HAP-1 (cell line): ENCODE data around the gene HIPK1.
A peak's percentile ranks its signal among the peaks of the same experiment; 100 is the strongest.

Source experiments
- DNase-seq, 2 experiments: peaks; one replicate each; pipeline ENCODE4 v3.0.0-alpha.2; 2016 to 2020; ENCODE audit warnings: low spot score in 2 of 2
- H3K27me3 ChIP-seq: fragments of 250-450 bp; sonication (Bioruptor Pico); 2 replicates; pipeline ENCODE4 v1.5.1; 2020; ENCODE audit warnings: low read depth, mild to moderate bottlenecking, moderate library complexity
- H3K36me3 ChIP-seq: fragments of 250-450 bp; sonication (Bioruptor Pico); replicated peaks from 2 replicates; pipeline ENCODE4 v1.5.1; 2020; ENCODE audit warnings: mild to moderate bottlenecking
- H3K4me1 ChIP-seq: fragments of 250-450 bp; sonication (Bioruptor Pico); 2 replicates; pipeline ENCODE4 v1.5.1; 2020; ENCODE audit warnings: mild to moderate bottlenecking
- H3K4me3 ChIP-seq: fragments of 250-450 bp; sonication (Bioruptor Pico); 2 replicates; pipeline ENCODE4 v1.5.1; 2020; ENCODE audit warnings: mild to moderate bottlenecking, moderate library complexity
- H3K9me3 ChIP-seq: fragments of 250-450 bp; sonication (Bioruptor Pico); 2 replicates; pipeline ENCODE4 v1.5.1; 2020; ENCODE audit warnings: mild to moderate bottlenecking, moderate library complexity
- in situ Hi-C: fragments of 300-500 bp; cut with MboI; formaldehyde crosslinking; loops from 3 replicates; pipeline ENCODE4 v1.14.3; 2020; ENCODE audit warnings: low sequenced_read_pairs, inconsistent platforms, mixed read lengths

HIPK1 gene

GRCh38 chr1:113928187-113928930, 765 bp upstream of the HIPK1 start:
- DNase-seq = no peak
- in situ Hi-C loops = no loop called here
- peaks cover 12% of the 10 kb centered on the region for H3K4me1 ChIP-seq

GRCh38 chr1:113929750-113930498, 800 bp downstream of the HIPK1 start:
- peak in 1 of 2 experiments; percentile 48 for DNase-seq
- H3K9me3 ChIP-seq = no peaks in the 10 kb centered on the region
- no peaks in the 10 kb centered on the region for H3K27me3 ChIP-seq
- peaks cover 12% of the 10 kb centered on the region for H3K4me1 ChIP-seq
- in situ Hi-C loops = no loop called here
- H3K36me3 ChIP-seq = no peaks in the 10 kb centered on the region
- H3K4me3 ChIP-seq = peak overlapping the region; percentile 62

More at GRCh38 chr1:113928187-113928930, 765 bp upstream of the HIPK1 start:
- H3K27me3 ChIP-seq = no peaks in the 10 kb centered on the region
- H3K9me3 ChIP-seq = no peaks in the 10 kb centered on the region
- no peaks in the 10 kb centered on the region for H3K36me3 ChIP-seq
- peak overlapping the region; percentile 62 for H3K4me3 ChIP-seq

- H3K9me3 ChIP-seq = no peaks in the 10 kb centered on the region
- peak; percentile 19 to 49 for DNase-seq
- peaks cover 12% of the 10 kb centered on the region for H3K4me1 ChIP-seq
- H3K36me3 ChIP-seq = no peaks in the 10 kb centered on the region
- H3K4me3 ChIP-seq = peak overlapping the region; percentile 62
- in situ Hi-C loops = no loop called here
- H3K27me3 ChIP-seq = no peaks in the 10 kb centered on the region
These were observed 1.5 kb downstream of the HIPK1 start for GRCh38 chr1:113930499-113931161.

GRCh38 chr1:113931451-113931851, 2.3 kb downstream of the HIPK1 start:
- in situ Hi-C loops = no loop called here
- no peaks in the 10 kb centered on the region for H3K9me3 ChIP-seq
- peak overlapping the region; percentile 62; the same call in 1 of the 2 replicates for H3K4me3 ChIP-seq
- H3K36me3 ChIP-seq = no peaks in the 10 kb centered on the region
- no peaks in the 10 kb centered on the region for H3K27me3 ChIP-seq
- peaks cover 12% of the 10 kb centered on the region for H3K4me1 ChIP-seq
- DNase-seq = no peak

GRCh38 chr1:113934006-113934405, 4.9 kb downstream of the HIPK1 start:
- Histone ChIP-seq H3K27me3 (no peaks in the 10 kb centered on the region), H3K4me3 (no peak overlapping the region), H3K36me3 (no peaks in the 10 kb centered on the region), H3K4me1 (peaks cover 20% of the 10 kb centered on the region), H3K9me3 (no peaks in the 10 kb centered on the region)
- in situ Hi-C loops = no loop called here
- DNase-seq = no peak

GRCh38 chr1:113934511-113935055, 5.5 kb downstream of the HIPK1 start:
- in situ Hi-C loops = no loop called here
- no peaks in the 10 kb centered on the region for H3K27me3 ChIP-seq
- peaks cover 20% of the 10 kb centered on the region for H3K4me1 ChIP-seq
- DNase-seq = no peak
- no peak overlapping the region for H3K4me3 ChIP-seq
- H3K36me3 ChIP-seq = no peaks in the 10 kb centered on the region
- H3K9me3 ChIP-seq = no peaks in the 10 kb centered on the region

GRCh38 chr1:113935176-113935575, 6.1 kb downstream of the HIPK1 start:
- Histone ChIP-seq H3K4me1 (peaks cover 20% of the 10 kb centered on the region), H3K36me3 (no peaks in the 10 kb centered on the region), H3K4me3 (no peak overlapping the region), H3K27me3 (no peaks in the 10 kb centered on the region), H3K9me3 (no peaks in the 10 kb centered on the region)
- in situ Hi-C loops = no loop called here
- DNase-seq = no peak

- Histone ChIP-seq H3K9me3 (no peaks in the 10 kb centered on the region), H3K27me3 (no peaks in the 10 kb centered on the region), H3K36me3 (peaks cover 8% of the 10 kb centered on the region), H3K4me3 (no peak overlapping the region), H3K4me1 (peaks cover 20% of the 10 kb centered on the region)
- no peak for DNase-seq
- in situ Hi-C loops = no loop called here
These were observed 6.8 kb downstream of the HIPK1 start for GRCh38 chr1:113935970-113936369.

- DNase-seq = no peak
- in situ Hi-C loops = no loop called here
- peaks cover 11% of the 10 kb centered on the region for H3K4me1 ChIP-seq
- H3K36me3 ChIP-seq = peaks cover 13% of the 10 kb centered on the region
- H3K4me3 ChIP-seq = no peak overlapping the region
- H3K27me3 ChIP-seq = no peaks in the 10 kb centered on the region
- no peaks in the 10 kb centered on the region for H3K9me3 ChIP-seq
These were observed 8.0 kb downstream of the HIPK1 start for GRCh38 chr1:113937146-113937545.

- no peak for DNase-seq
- H3K9me3 ChIP-seq = no peaks in the 10 kb centered on the region
- H3K4me1 ChIP-seq = peaks cover 8% of the 10 kb centered on the region; the same call in 1 of the 2 replicates
- peaks cover 22% of the 10 kb centered on the region for H3K36me3 ChIP-seq
- no peaks in the 10 kb centered on the region for H3K27me3 ChIP-seq
- H3K4me3 ChIP-seq = no peak overlapping the region
- in situ Hi-C loops = no loop called here
These were observed 9.1 kb downstream of the HIPK1 start for GRCh38 chr1:113938192-113938591.

GRCh38 chr1:113940365-113941244, 11.5 kb downstream of the HIPK1 start:
- Histone ChIP-seq H3K27me3 (no peaks in the 10 kb centered on the region), H3K36me3 (peaks cover 22% of the 10 kb centered on the region), H3K4me1 (peaks cover 8% of the 10 kb centered on the region; the same call in 1 of the 2 replicates), H3K9me3 (no peaks in the 10 kb centered on the region), H3K4me3 (no peak overlapping the region)
- no peak for DNase-seq
- in situ Hi-C loops = no loop called here

- no peak overlapping the region for H3K4me3 ChIP-seq
- peaks cover 8% of the 10 kb centered on the region; the same call in 1 of the 2 replicates for H3K4me1 ChIP-seq
- no peaks in the 10 kb centered on the region for H3K9me3 ChIP-seq
- peaks cover 22% of the 10 kb centered on the region for H3K36me3 ChIP-seq
- in situ Hi-C loops = no loop called here
- DNase-seq = no peak
- no peaks in the 10 kb centered on the region for H3K27me3 ChIP-seq
These were observed 12.1 kb downstream of the HIPK1 start for GRCh38 chr1:113941245-113941559.

- no peaks in the 10 kb centered on the region; the same call in 1 of the 2 replicates for H3K4me1 ChIP-seq
- H3K27me3 ChIP-seq = no peaks in the 10 kb centered on the region
- peaks cover 22% of the 10 kb centered on the region for H3K36me3 ChIP-seq
- no peak overlapping the region for H3K4me3 ChIP-seq
- no peaks in the 10 kb centered on the region for H3K9me3 ChIP-seq
- no peak for DNase-seq
- in situ Hi-C loops = no loop called here
These were observed 13.4 kb downstream of the HIPK1 start for GRCh38 chr1:113942527-113942926.
